GM23248 (cell line): ENCODE measurements around the gene SNX32.

ENCODE experiments used
- EZH2 ChIP-seq: fragments of 200-600 bp; sonication (generic); IDR thresholded peaks from 2 replicates; pipeline ENCODE4 v1.6.1; 2018; ENCODE audit warnings: antibody characterized with exemption, mild to moderate bottlenecking; ENCODE audit not compliant: insufficient read depth, poor library complexity, severe bottlenecking
- EZH2phosphoT487 ChIP-seq: fragments of 200-600 bp; sonication (generic); IDR thresholded peaks from 2 replicates; pipeline ENCODE4 v1.6.1; 2018; ENCODE audit warnings: antibody characterized with exemption, moderate library complexity, mild to moderate bottlenecking, low read depth; ENCODE audit not compliant: insufficient read depth

- TF ChIP-seq EZH2phosphoT487 = no peak
- TF ChIP-seq EZH2 = no peak
These were observed 4.3 kb upstream of the SNX32 start for GRCh38 chr11:65829459-65829858.
